Sigmoid colon (tissue), 4 donors: ENCODE results near the gene CAMK1G.

Source experiments
- CTCF ChIP-seq, 4 experiments: fragments of 450-650 bp in 3 of 4; fragments of 200-600 bp in 1 of 4; IDR thresholded peaks; one replicate each; pipeline ENCODE4 v1.5.1; 2016 to 2019; ENCODE audit warnings: antibody characterized with exemption in 4 of 4, mild to moderate bottlenecking in 3 of 4, moderate library complexity in 2 of 4
- EP300 ChIP-seq, 4 donors: sonication (generic); formaldehyde crosslinking; IDR thresholded peaks; one replicate each; pipeline ENCODE4 v1.6.1; 2017; ENCODE audit warnings: antibody characterized with exemption in 4 of 4
- POLR2A ChIP-seq, 2 donors: fragments of 450-650 bp; IDR thresholded peaks; one replicate each; pipeline ENCODE4 v1.6.1; 2016; ENCODE audit warnings: antibody characterized with exemption in 2 of 2, mild to moderate bottlenecking in 2 of 2, moderate library complexity in 2 of 2

DNA sequence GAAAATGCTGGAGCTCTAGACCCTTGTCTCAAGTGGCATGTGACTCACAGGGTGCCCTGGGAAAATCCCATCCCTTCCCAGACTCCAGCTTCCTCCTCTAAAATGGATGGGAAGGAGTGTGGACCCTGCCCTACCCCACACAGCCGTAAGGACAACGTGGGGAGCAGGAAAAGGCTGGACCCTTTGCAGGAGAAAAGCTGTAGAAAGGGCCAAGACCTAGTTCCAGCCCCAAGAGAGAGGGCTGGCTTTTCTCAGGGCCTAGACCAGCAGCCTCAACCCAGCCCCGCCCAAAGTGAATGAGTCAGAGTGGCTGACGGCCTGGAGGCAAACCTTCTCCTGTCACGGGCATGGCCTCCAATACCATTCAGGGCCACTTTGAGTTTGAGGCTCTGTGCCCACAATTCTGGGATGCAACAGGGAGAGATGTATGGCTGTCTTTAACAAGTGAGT lies 67.6 kb downstream of the CAMK1G start:
- no peak for TF ChIP-seq CTCF (IDR thresholded peaks at IDR 0.05)
- TF ChIP-seq POLR2A (IDR thresholded peaks at IDR 0.05) = no peak
- no peak for TF ChIP-seq EP300 (IDR thresholded peaks at IDR 0.05)
